ENCODE data around the gene BCL7A.

- TF ChIP-seq EZH2 (IDR thresholded peaks at IDR 0.05; ENCODE audit: low read depth) (no peak), CTCF (conservative IDR thresholded peaks at IDR 0.05) (no peak)
Measured at GRCh38 chr12:121990692-121991603, 30.7 kb upstream of the BCL7A start.

Measured in PC-9 (cell line).